Stomach smooth muscle (tissue), 2 donors: ENCODE data around the gene COG5.

Source experiments
- H3K27ac ChIP-seq: one replicate; pipeline ENCODE4 v1.7.0; 2013; ENCODE audit warnings: mild to moderate bottlenecking, low read length, inconsistent platforms
- H3K27me3 ChIP-seq, 2 donors: one replicate each; pipeline ENCODE4 v1.7.0; 2013; ENCODE audit warnings: low read length in 2 of 2; ENCODE audit not compliant: insufficient read depth in 2 of 2, control insufficient read depth in 1 of 2
- H3K36me3 ChIP-seq, 2 donors: one replicate each; pipeline ENCODE4 v1.7.0; 2013; ENCODE audit warnings: low read length in 2 of 2; ENCODE audit not compliant: control insufficient read depth in 2 of 2, insufficient read depth in 2 of 2
- H3K4me1 ChIP-seq: one replicate; pipeline ENCODE4 v1.7.0; 2013; ENCODE audit warnings: low read length; ENCODE audit not compliant: control insufficient read depth, insufficient read depth
- H3K4me3 ChIP-seq, 2 donors: one replicate each; pipeline ENCODE4 v1.7.0; 2013; ENCODE audit warnings: low read length in 2 of 2
- H3K9ac ChIP-seq, 2 donors: one replicate each; pipeline ENCODE4 v1.7.0; 2013; ENCODE audit warnings: low read length in 2 of 2, mild to moderate bottlenecking in 1 of 2
- H3K9me3 ChIP-seq, 2 donors: one replicate each; pipeline ENCODE4 v1.7.0; 2013; ENCODE audit warnings: low read length in 2 of 2; ENCODE audit not compliant: control insufficient read depth in 2 of 2
- donor health status: healthy.
- donor health status: Pancreatic carcinoma.

The COG5 gene

GRCh38 chr7:107313355-107313754, 250.4 kb downstream of the COG5 start:
- Histone ChIP-seq H3K9ac (no peak overlapping the region), H3K27me3 (no peaks in the 10 kb centered on the region), H3K4me3 (no peak overlapping the region), H3K9me3 (no peaks in the 10 kb centered on the region), H3K4me1 (no peaks in the 10 kb centered on the region), H3K27ac (no peak overlapping the region), H3K36me3 (no peaks in the 10 kb centered on the region)

DNA sequence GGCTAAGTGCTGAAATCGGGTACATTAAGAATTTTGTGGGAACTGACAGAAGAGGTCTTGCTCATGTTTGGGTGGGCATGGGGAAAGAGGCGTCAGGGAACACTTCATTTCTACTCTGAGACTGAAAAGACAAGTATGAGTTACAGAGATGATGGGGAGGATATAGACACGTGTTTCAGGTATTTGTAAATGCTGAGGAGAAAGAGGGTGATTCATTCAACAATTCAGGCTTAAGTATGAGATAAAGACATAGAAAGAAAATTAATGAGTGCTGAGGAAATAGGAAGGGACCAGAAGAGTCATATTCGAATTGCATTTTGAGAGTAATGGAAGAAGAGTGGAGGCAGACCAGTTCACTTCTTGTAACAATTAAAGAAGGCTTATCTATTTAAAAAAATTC, 251.3 kb downstream of the COG5 start:
- no peaks in the 10 kb centered on the region for H3K36me3 ChIP-seq
- H3K27ac ChIP-seq, result no peak overlapping the region
- H3K9me3 ChIP-seq, result no peaks in the 10 kb centered on the region
- H3K4me3 ChIP-seq, result no peak overlapping the region
- H3K27me3 ChIP-seq, result no peaks in the 10 kb centered on the region
- H3K4me1 ChIP-seq, result no peaks in the 10 kb centered on the region
- H3K9ac ChIP-seq, result no peak overlapping the region

GRCh38 chr7:107309296-107309695, 254.4 kb downstream of the COG5 start:
- Histone ChIP-seq H3K4me1 (no peaks in the 10 kb centered on the region), H3K27me3 (no peaks in the 10 kb centered on the region), H3K36me3 (peaks cover 0 to 3% of the 10 kb centered on the region in 2 donors), H3K4me3 (no peak overlapping the region), H3K9me3 (peaks cover 0 to 3% of the 10 kb centered on the region in 2 donors), H3K9ac (no peak overlapping the region), H3K27ac (no peak overlapping the region)

- no peak overlapping the region for H3K27ac ChIP-seq
- H3K4me1 ChIP-seq, result no peaks in the 10 kb centered on the region
- H3K4me3 ChIP-seq, result no peak overlapping the region
- H3K36me3 ChIP-seq, result peaks cover 0 to 3% of the 10 kb centered on the region in 2 donors
- H3K27me3 ChIP-seq, result no peaks in the 10 kb centered on the region
- H3K9ac ChIP-seq, result no peak overlapping the region
- peaks cover 0 to 3% of the 10 kb centered on the region in 2 donors for H3K9me3 ChIP-seq
Observed at GRCh38 chr7:107304636-107305035, 259.1 kb downstream of the COG5 start.

- no peak overlapping the region for H3K4me3 ChIP-seq
- H3K4me1 ChIP-seq, result no peaks in the 10 kb centered on the region
- H3K27me3 ChIP-seq, result no peaks in the 10 kb centered on the region
- H3K9ac ChIP-seq, result no peak overlapping the region
- peaks cover 0 to 3% of the 10 kb centered on the region in 2 donors for H3K36me3 ChIP-seq
- H3K27ac ChIP-seq, result no peak overlapping the region
- peaks cover 0 to 3% of the 10 kb centered on the region in 2 donors for H3K9me3 ChIP-seq
Observed at GRCh38 chr7:107304063-107304462, 259.7 kb downstream of the COG5 start.

- Histone ChIP-seq H3K9ac (no peak overlapping the region), H3K36me3 (peaks cover 0 to 3% of the 10 kb centered on the region in 2 donors), H3K4me3 (no peak overlapping the region), H3K9me3 (peaks cover 0 to 3% of the 10 kb centered on the region in 2 donors), H3K27me3 (no peaks in the 10 kb centered on the region), H3K4me1 (no peaks in the 10 kb centered on the region), H3K27ac (no peak overlapping the region)
Observed at GRCh38 chr7:107302250-107302847, 261.4 kb downstream of the COG5 start.

- no peak overlapping the region for H3K9ac ChIP-seq
- H3K4me1 ChIP-seq, result no peaks in the 10 kb centered on the region
- H3K9me3 ChIP-seq, result no peaks in the 10 kb centered on the region
- H3K4me3 ChIP-seq, result no peak overlapping the region
- H3K27me3 ChIP-seq, result no peaks in the 10 kb centered on the region
- no peak overlapping the region for H3K27ac ChIP-seq
- H3K36me3 ChIP-seq, result no peaks in the 10 kb centered on the region
Observed at GRCh38 chr7:107294182-107294581, 269.5 kb downstream of the COG5 start.

- Histone ChIP-seq H3K4me1 (no peaks in the 10 kb centered on the region), H3K27ac (no peak overlapping the region), H3K27me3 (no peaks in the 10 kb centered on the region), H3K36me3 (no peaks in the 10 kb centered on the region), H3K4me3 (no peak overlapping the region), H3K9ac (no peak overlapping the region), H3K9me3 (no peaks in the 10 kb centered on the region)
Observed at GRCh38 chr7:107292591-107292990, 271.1 kb downstream of the COG5 start.

GRCh38 chr7:107291434-107291833, 272.3 kb downstream of the COG5 start:
- Histone ChIP-seq H3K4me3 (no peak overlapping the region), H3K9ac (no peak overlapping the region), H3K9me3 (no peaks in the 10 kb centered on the region), H3K27me3 (no peaks in the 10 kb centered on the region), H3K27ac (no peak overlapping the region), H3K4me1 (no peaks in the 10 kb centered on the region), H3K36me3 (no peaks in the 10 kb centered on the region)

DNA sequence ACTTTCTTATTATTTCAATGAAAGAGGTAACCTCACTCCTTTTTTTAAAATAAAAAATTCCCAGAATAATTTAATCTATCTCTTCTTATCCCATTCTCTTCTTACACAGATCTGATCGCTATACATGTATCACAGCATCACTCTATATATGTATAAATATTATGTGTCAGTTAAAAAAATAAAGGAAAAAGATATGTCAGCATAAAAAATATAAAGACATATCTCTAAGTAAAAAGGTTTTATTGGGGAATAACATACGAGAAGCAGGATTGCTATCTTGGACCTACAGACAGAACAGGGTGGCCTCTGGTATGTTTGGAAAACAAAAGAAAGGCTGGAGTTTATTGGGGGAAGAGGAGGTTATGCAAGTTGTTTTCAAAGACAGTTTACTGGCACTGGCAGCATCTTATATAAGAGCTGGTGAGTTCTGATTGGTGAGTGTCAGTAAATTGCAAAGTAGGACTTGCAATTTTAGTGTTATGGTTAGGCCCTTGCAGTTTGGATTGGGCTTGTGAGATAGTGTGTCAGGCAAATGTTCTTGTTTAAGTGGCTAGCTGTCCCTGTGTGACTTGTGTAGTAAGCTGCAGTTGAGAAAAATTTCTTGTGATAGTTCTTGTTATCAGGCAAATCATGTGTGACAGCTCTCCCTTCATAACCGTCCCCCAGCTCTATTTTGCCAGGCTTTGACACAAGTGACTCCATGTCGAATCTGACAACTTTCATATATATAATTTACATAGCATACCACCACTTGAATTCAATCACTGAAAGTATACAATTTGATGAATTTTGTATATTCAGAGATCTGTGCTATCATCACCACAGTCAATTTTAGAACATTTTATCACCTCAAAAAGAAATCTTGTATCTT, 276.7 kb downstream of the COG5 start:
- H3K36me3 ChIP-seq, result no peaks in the 10 kb centered on the region
- H3K27ac ChIP-seq, result no peak overlapping the region
- H3K9me3 ChIP-seq, result no peaks in the 10 kb centered on the region
- no peaks in the 10 kb centered on the region for H3K27me3 ChIP-seq
- H3K4me3 ChIP-seq, result no peak overlapping the region
- no peaks in the 10 kb centered on the region for H3K4me1 ChIP-seq
- H3K9ac ChIP-seq, result no peak overlapping the region

- Histone ChIP-seq H3K9ac (no peak overlapping the region), H3K27ac (no peak overlapping the region)
Observed at GRCh38 chr7:107284911-107285479, 278.7 kb downstream of the COG5 start.

More at GRCh38 chr7:107284911-107285479, 278.7 kb downstream of the COG5 start:
- no peaks in the 10 kb centered on the region for H3K9me3 ChIP-seq
- H3K4me1 ChIP-seq, result no peaks in the 10 kb centered on the region
- H3K27me3 ChIP-seq, result no peaks in the 10 kb centered on the region
- H3K36me3 ChIP-seq, result no peaks in the 10 kb centered on the region
- no peak overlapping the region for H3K4me3 ChIP-seq
